H9 (cell line): ENCODE data around the gene BCL2L1. TPM values are rescaled to one million over a fixed set of nuclear protein-coding genes. Genes with fewer than 3 reads are reported as not detected.

Source experiments
- DNase-seq: peaks from one replicate; pipeline ENCODE4 v3.0.0-alpha.2; 2017
- H2AFZ ChIP-seq: one replicate; pipeline ENCODE4 v1.6.1; 2013; ENCODE audit warnings: mild to moderate bottlenecking, low read length, control low read depth, moderate library complexity
- H2AK5ac ChIP-seq: 2 replicates; pipeline ENCODE4 v1.6.1; 2013; ENCODE audit warnings: low read length, control low read depth, mixed read lengths; ENCODE audit not compliant: insufficient read length
- H2BK120ac ChIP-seq: one replicate; pipeline ENCODE4 v1.6.1; 2013; ENCODE audit warnings: low read depth, mild to moderate bottlenecking, low read length, control low read depth, inconsistent platforms; ENCODE audit not compliant: poor library complexity, severe bottlenecking
- H2BK12ac ChIP-seq: 2 replicates; pipeline ENCODE4 v1.6.1; 2013; ENCODE audit warnings: low read length, control low read depth, mixed read lengths, low read depth; ENCODE audit not compliant: insufficient read length
- H2BK15ac ChIP-seq: 2 replicates; pipeline ENCODE4 v1.6.1; 2013; ENCODE audit warnings: low read depth, low read length, control low read depth
- H2BK20ac ChIP-seq: one replicate; pipeline ENCODE4 v1.6.1; 2013; ENCODE audit warnings: low read depth, mild to moderate bottlenecking, low read length, control low read depth, inconsistent platforms; ENCODE audit not compliant: poor library complexity, severe bottlenecking
- H2BK5ac ChIP-seq: 2 replicates; pipeline ENCODE4 v1.6.1; 2013; ENCODE audit warnings: low read length, control low read depth, mixed read lengths; ENCODE audit not compliant: insufficient read length
- H3K14ac ChIP-seq: 2 replicates; pipeline ENCODE4 v1.6.1; 2013; ENCODE audit warnings: low read length, control low read depth; ENCODE audit not compliant: insufficient read depth
- H3K18ac ChIP-seq: 2 replicates; pipeline ENCODE4 v1.6.1; 2013; ENCODE audit warnings: low read depth, mild to moderate bottlenecking, mixed read lengths, low read length, control low read depth; ENCODE audit not compliant: insufficient read length
- H3K23ac ChIP-seq: 2 replicates; pipeline ENCODE4 v1.6.1; 2013; ENCODE audit warnings: low read length, control low read depth, mixed read lengths, low read depth; ENCODE audit not compliant: insufficient read length
- H3K23me2 ChIP-seq: 2 replicates; pipeline ENCODE4 v1.6.1; 2013; ENCODE audit warnings: low read depth, mild to moderate bottlenecking, mixed read lengths, low read length, control low read depth; ENCODE audit not compliant: insufficient read length, poor library complexity, severe bottlenecking
- H3K27ac ChIP-seq: 2 replicates; pipeline ENCODE4 v1.5.1; 2013; ENCODE audit warnings: low read length, control low read depth, mixed read lengths, low read depth; ENCODE audit not compliant: insufficient read length
- H3K27me3 ChIP-seq: 2 replicates; pipeline ENCODE4 v1.6.1; 2013; ENCODE audit warnings: low read length, control low read depth, inconsistent platforms; ENCODE audit not compliant: insufficient read depth
- H3K4ac ChIP-seq: 2 replicates; pipeline ENCODE4 v1.6.1; 2013; ENCODE audit warnings: low read depth, mild to moderate bottlenecking, control low read depth, inconsistent platforms, low read length, moderate library complexity
- H3K4me1 ChIP-seq: 2 replicates; pipeline ENCODE4 v1.6.1; 2013; ENCODE audit warnings: low read length, control low read depth, inconsistent platforms; ENCODE audit not compliant: insufficient read depth
- H3K4me2 ChIP-seq: 2 replicates; pipeline ENCODE4 v1.6.1; 2013; ENCODE audit warnings: low read length, control low read depth, mixed read lengths; ENCODE audit not compliant: insufficient read length, insufficient read depth
- H3K56ac ChIP-seq: 2 replicates; pipeline ENCODE4 v1.6.1; 2013; ENCODE audit warnings: low read depth, mild to moderate bottlenecking, mixed read lengths, low read length, control low read depth; ENCODE audit not compliant: insufficient read length
- H3K79me1 ChIP-seq: 2 replicates; pipeline ENCODE4 v1.6.1; 2013; ENCODE audit warnings: low read depth, mild to moderate bottlenecking, moderate library complexity, low read length, control low read depth, inconsistent platforms; ENCODE audit not compliant: insufficient read depth, poor library complexity, severe bottlenecking
- H3K79me2 ChIP-seq: 2 replicates; pipeline ENCODE4 v1.6.1; 2013; ENCODE audit warnings: low read length, control low read depth, inconsistent platforms; ENCODE audit not compliant: insufficient read depth
- H3K9ac ChIP-seq: 2 replicates; pipeline ENCODE4 v1.6.1; 2013; ENCODE audit warnings: low read length, control low read depth, mixed read lengths; ENCODE audit not compliant: insufficient read length; ENCODE audit errors: extremely low read depth
- H3K9me3 ChIP-seq: one replicate; pipeline ENCODE4 v1.6.1; 2013; ENCODE audit warnings: low read depth, low read length, inconsistent platforms; ENCODE audit not compliant: control insufficient read depth
- H3T11ph ChIP-seq: one replicate; pipeline ENCODE4 v1.6.1; 2013; ENCODE audit warnings: mild to moderate bottlenecking, low read length, control low read depth, inconsistent platforms
- H4K20me1 ChIP-seq: one replicate; pipeline ENCODE4 v1.6.1; 2013; ENCODE audit not compliant: control insufficient read depth, insufficient read length, insufficient read depth
- H4K5ac ChIP-seq: 2 replicates; pipeline ENCODE4 v1.6.1; 2013; ENCODE audit warnings: low read depth, mild to moderate bottlenecking, mixed read lengths, low read length, control low read depth; ENCODE audit not compliant: insufficient read length
- H4K8ac ChIP-seq: replicated peaks from 2 replicates; pipeline ENCODE4 v1.6.1; 2013; ENCODE audit warnings: low read length, control low read depth, mixed read lengths, low read depth; ENCODE audit not compliant: insufficient read length
- H4K91ac ChIP-seq: 2 replicates; pipeline ENCODE4 v1.6.1; 2013; ENCODE audit warnings: low read depth, mild to moderate bottlenecking, moderate library complexity, mixed read lengths, low read length, control low read depth; ENCODE audit not compliant: insufficient read length
- H3K27ac Mint-ChIP-seq, 3 experiments: 2 replicates in 2 of 3; 3 replicates in 1 of 3; pipeline ENCODE4 v1.8.0; 2020 to 2021; ENCODE audit warnings: mixed read lengths in 3 of 3, mild to moderate bottlenecking in 1 of 3, moderate library complexity in 1 of 3
- H3K27me3 Mint-ChIP-seq: 2 replicates; pipeline ENCODE4 v1.8.0; 2021; ENCODE audit warnings: low read depth, mild to moderate bottlenecking, moderate library complexity, mixed read lengths
- H3K36me3 Mint-ChIP-seq, 3 experiments: 2 replicates in 2 of 3; 3 replicates in 1 of 3; pipeline ENCODE4 v1.8.0; 2020 to 2021; ENCODE audit warnings: low read depth in 3 of 3, mixed read lengths in 3 of 3; ENCODE audit not compliant: insufficient read depth in 1 of 3
- H3K4me1 Mint-ChIP-seq, 2 experiments: 2 replicates each; pipeline ENCODE4 v1.8.0; 2020; ENCODE audit warnings: mixed read lengths in 2 of 2
- H3K4me3 Mint-ChIP-seq, 2 experiments: 2 replicates in 1 of 2; 3 replicates in 1 of 2; pipeline ENCODE4 v1.8.0; 2020 to 2021; ENCODE audit warnings: mild to moderate bottlenecking in 2 of 2, mixed read lengths in 2 of 2, moderate library complexity in 1 of 2
- H3K9me3 Mint-ChIP-seq, 2 experiments: 2 replicates in 1 of 2; 3 replicates in 1 of 2; pipeline ENCODE4 v1.8.0; 2020; ENCODE audit warnings: mild to moderate bottlenecking in 2 of 2, mixed read lengths in 2 of 2, moderate library complexity in 1 of 2
- CTCF ChIP-seq: fragments of 200-600 bp; sonication (generic); conservative IDR thresholded peaks from 3 replicates; pipeline ENCODE4 v1.8.0; 2021; ENCODE audit warnings: antibody characterized with exemption, mild to moderate bottlenecking
- WGBS: extraction: QIAGEN DNeasy Blood & Tissue Kit; methylation state at CpG from one replicate; pipeline ENCODE4 v1.1.7; 2013; ENCODE audit warnings: missing lambda C conversion rate, low lambda C conversion rate, mixed read lengths; ENCODE audit not compliant: insufficient read length; ENCODE audit errors: extremely low coverage; 5-methylcytosine and 5-hydroxymethylcytosine counted together
- total RNA-seq: library from RNA; stranded (reverse); gene quantifications from 2 replicates; pipeline ENCODE4 v1.2.1, GENCODE V29; 2021

Gene BCL2L1
- total RNA-seq, 1 experiment from 2014 or later: 105 TPM

- Histone ChIP-seq H3K14ac (no peak overlapping the region), H3K79me2 (no peaks in the 10 kb centered on the region), H3K23me2 (no peaks in the 10 kb centered on the region), H3K27me3 (no peaks in the 10 kb centered on the region), H4K91ac (no peak overlapping the region), H2BK5ac (no peak overlapping the region), H2BK12ac (no peak overlapping the region), H2AFZ (no peak overlapping the region), H2BK20ac (no peak overlapping the region), H3K27ac (no peak overlapping the region), H4K8ac (no peak overlapping the region), H2BK15ac (no peak overlapping the region), H3K56ac (no peak overlapping the region), H3K9ac (no peak overlapping the region), H4K20me1 (peaks cover 2% of the 10 kb centered on the region), H2BK120ac (no peak overlapping the region), H2AK5ac (no peak overlapping the region), H3T11ph (no peak overlapping the region), H3K9me3 (no peaks in the 10 kb centered on the region), H4K5ac (no peak overlapping the region), H3K4me2 (no peak overlapping the region), H3K4me1 (no peaks in the 10 kb centered on the region), H3K18ac (no peak overlapping the region), H3K79me1 (no peaks in the 10 kb centered on the region), H3K23ac (no peak overlapping the region), H3K4ac (no peak overlapping the region)
- no peak for TF ChIP-seq CTCF
- no peaks in the 10 kb centered on the region for H3K27me3 Mint-ChIP-seq
- no CpG with 5 or more reads among the region's 2 CpGs for WGBS
- H3K4me3 Mint-ChIP-seq: no peak overlapping the region
- no peak overlapping the region for H3K27ac Mint-ChIP-seq
- peaks cover 1 to 43% (median 11%) of the 10 kb centered on the region in 3 experiments; a peak in 5 of 7 replicates for H3K36me3 Mint-ChIP-seq
- peaks cover 25 to 27% of the 10 kb centered on the region in 2 experiments for H3K4me1 Mint-ChIP-seq
- DNase-seq: no peak
- H3K9me3 Mint-ChIP-seq: no peaks in the 10 kb centered on the region
Measured at GRCh38 chr20:31671324-31671723, 51.3 kb downstream of the BCL2L1 start.
